ENCODE data around the gene FGGY. TPM values are rescaled to one million over a fixed set of nuclear protein-coding genes. Genes with fewer than 3 reads are reported as not detected.

FGGY gene
- total RNA-seq, 1 donor from 2014 or later = 72.2 TPM

DNA sequence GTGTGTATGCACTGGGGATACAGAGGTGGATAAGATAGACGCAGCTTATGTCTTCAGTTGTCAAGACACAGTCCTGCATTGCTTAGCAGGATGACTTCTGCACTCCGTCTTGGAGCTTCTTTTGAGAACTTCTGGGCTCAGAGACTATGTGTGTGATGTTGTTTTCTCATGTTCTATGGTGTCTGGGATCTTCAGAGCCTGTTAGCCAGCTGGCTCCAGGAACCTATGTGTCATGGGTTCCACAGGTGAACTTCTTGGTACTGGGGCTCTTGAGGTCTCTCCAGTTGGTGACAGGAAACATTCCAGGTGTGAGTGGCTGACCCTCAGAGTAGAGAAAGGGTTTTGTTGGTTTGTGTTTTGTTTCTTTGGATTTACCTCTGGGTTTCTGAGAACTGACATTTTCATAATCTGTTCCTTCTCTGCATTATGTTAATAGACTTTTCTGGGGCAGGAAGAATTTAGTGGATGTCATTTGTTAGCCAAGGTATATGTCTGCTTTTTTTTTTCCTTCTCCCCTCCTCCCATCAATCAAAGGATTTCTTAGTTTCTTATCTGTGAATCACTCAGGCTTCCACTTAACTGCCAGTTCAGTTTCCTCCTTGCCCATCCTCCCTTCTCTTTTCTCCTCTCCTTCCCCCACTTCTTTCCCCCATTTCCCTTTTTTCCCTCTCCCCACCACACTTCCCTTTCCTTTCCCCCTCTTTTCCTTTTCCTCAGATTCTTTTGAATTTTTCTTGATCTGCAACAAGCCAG is 18.1 kb downstream of the FGGY start:
- DNase-seq (ENCODE audit: low spot score) = no peak
- ATAC-seq = no peak

DNA sequence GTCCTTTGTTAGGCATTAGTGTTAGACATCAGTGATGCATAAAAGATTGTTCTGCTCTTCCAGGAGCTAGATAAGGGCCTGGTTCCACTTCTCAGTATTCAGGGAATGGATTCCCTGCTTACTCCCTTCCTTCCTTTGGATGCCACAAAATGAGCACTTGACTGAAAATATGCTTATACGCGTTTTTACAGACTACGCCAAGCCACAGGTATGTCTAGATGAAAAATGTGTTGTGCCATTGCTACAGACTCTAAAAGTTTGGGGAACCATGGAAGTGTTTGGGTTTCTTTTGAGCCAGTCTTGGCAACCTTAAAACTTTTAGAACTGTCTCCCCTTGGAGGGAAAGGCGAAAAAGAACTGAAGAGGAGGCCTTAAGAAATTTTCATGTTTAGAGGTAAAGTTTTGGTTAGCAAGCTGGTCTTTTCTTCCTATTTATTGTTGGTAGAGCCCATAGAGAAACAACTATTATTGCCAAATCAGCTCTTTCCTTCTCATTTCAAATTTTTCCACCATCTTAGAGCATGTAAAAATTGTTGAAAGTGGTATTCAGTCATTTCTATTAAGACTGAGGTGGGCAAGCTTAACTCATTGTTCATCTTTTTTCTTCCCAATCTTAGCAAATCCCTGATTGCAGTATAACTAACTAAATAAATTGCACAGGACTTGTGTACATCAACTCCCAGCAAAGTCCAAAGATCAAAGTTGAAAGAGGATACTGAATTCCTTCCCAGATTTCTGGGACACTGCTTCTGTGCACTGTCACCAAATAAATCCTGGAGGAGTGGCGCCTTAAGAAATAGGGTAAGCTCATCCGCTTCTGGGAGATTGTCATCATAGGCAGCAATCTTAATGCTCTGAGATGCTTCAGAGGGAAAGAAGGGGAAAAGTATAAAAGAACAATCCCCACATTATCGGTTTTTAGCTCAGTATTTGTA is 18.9 kb downstream of the FGGY start:
- peak; percentile 72 for ATAC-seq
- DNase-seq (ENCODE audit: low spot score) = no peak

GRCh38 chr1:59316497-59317128 is 19.7 kb downstream of the FGGY start:
- no peak for DNase-seq (ENCODE audit: low spot score)
- ATAC-seq = peak; percentile 39

GRCh38 chr1:59317343-59317742 is 20.4 kb downstream of the FGGY start:
- DNase-seq (ENCODE audit: low spot score) (peak; percentile 60), ATAC-seq (peak; percentile 73)

GRCh38 chr1:59317780-59318179 is 20.9 kb downstream of the FGGY start:
- no peak for ATAC-seq
- no peak for DNase-seq (ENCODE audit: low spot score)

GRCh38 chr1:59318271-59318860 is 21.5 kb downstream of the FGGY start:
- ATAC-seq (no peak), DNase-seq (ENCODE audit: low spot score) (no peak)

DNA sequence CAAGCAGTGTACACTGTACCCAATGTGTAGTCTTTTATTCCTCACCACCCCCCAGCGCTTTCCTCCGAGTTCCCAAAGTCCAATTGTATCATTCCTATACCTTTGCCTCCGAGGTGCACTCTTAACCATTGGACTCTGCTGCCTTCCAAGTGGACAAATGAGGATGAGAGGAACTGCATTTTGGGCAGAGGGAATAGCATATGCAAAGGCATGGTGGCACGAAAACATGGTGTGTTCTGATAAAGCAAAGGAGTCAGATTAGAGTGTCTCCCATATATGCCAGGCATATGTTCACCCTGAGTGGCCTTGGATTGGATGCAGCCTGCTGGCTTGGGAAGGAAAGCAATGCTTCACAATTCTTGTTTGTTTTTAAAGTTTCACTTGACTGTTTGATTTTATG is 25.5 kb downstream of the FGGY start:
- ATAC-seq (peak; percentile 39), DNase-seq (ENCODE audit: low spot score) (no peak)

- no peak for DNase-seq (ENCODE audit: low spot score)
- peak; percentile 88 for ATAC-seq
These were observed 25.9 kb downstream of the FGGY start for GRCh38 chr1:59322814-59323213.

- DNase-seq (ENCODE audit: low spot score) = no peak
- no peak for ATAC-seq
These were observed 27.0 kb downstream of the FGGY start for GRCh38 chr1:59323879-59324278.

DNA sequence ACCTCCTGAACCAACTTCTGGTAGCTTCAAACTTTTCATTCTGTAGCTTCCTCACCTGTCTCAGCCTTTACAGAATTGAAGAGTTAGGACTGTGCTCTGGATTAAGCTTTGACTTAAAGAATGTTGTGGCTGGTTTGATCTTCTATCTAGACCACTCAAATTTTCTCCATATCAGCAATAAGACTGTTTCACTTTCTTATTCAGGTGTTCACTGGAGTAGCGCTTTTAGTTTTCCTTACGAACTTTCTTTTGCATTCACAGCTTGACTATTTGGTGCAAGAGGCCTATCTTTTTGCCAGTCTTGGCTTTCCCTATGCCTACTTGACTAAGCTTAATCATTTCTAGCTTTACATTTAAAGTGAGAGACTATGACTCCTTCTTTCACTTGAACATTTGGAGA is 31.5 kb downstream of the FGGY start:
- DNase-seq (ENCODE audit: low spot score) (no peak), ATAC-seq (no peak)

DNA sequence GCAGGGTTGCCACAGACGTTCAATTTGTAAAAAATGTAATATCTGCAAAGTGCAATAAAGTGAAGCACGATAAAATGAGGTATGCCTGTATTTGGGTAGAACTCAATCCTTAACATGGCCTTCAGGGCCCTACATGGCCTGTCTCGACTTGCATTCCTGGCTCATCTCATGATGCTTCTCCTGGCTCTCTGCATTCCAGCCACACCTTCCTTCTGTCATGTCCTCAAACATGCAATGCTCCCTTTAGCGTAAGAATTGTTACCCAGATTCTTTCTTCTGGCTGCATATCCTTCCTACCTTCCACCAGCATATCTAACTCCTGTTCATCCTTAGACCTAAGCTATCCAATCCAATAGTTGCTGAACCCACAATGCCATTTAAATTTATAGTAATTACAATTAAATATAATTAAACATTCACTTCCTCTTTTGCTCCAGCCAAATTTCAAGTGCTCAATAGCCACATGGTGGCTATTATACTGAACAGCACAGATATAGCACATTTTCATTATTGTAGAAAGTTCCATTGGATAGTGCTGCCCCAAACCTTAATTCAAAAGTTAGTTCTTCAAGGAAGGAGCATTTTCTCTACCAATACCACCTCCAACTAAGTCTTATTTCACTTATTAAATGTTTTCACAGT is 32.6 kb downstream of the FGGY start:
- no peak for DNase-seq (ENCODE audit: low spot score)
- no peak for ATAC-seq

- no peak for DNase-seq (ENCODE audit: low spot score)
These were observed 35.1 kb downstream of the FGGY start for GRCh38 chr1:59331686-59332620.

GRCh38 chr1:59332983-59333382 is 36.1 kb downstream of the FGGY start:
- DNase-seq (ENCODE audit: low spot score) (no peak), ATAC-seq (no peak)

More at GRCh38 chr1:59331686-59332620, 35.1 kb downstream of the FGGY start:
- ATAC-seq = no peak

GRCh38 chr1:59333626-59334277 is 36.9 kb downstream of the FGGY start:
- DNase-seq (ENCODE audit: low spot score) = no peak
- ATAC-seq = peak; percentile 30

GRCh38 chr1:59340411-59341307 is 43.8 kb downstream of the FGGY start:
- ATAC-seq (no peak), DNase-seq (ENCODE audit: low spot score) (no peak)

DNA sequence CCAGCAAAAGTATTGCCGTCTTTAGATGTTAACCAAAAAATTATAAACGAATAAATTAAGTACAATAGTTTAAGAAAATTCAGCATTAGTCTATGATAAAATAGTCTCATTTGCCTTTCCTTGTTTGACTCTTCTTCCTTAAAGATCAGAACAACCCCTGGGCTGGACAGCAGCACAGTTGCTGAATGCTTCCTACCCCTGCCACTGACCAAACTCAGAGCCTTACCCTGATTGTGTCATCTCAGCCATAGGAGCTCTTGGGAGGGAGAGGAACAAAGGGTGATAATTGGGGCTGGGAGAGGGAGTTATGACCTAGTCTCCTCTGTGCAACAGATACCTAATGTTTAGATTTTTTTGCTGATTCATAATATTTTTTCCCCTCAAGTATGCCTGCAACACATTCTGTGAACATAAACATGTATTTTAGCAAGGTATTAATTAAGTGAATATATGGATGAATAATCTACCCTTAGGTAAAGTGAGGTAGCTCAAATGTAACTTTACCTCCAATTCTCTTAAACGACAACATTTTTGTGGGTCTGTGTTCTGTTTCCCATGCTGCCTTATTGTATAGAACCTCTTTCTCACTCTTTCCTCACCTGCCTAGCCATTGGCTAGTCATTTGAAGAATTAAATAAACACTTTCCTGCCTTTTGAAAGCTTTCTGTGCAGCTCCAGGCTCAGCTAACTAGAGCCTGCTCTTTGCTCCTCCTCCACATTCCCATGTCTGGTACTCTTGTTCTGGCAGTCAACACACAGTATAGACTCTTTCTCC is 46.1 kb downstream of the FGGY start:
- no peak for ATAC-seq
- DNase-seq (ENCODE audit: low spot score) = no peak

GRCh38 chr1:59343576-59343840 is 46.6 kb downstream of the FGGY start:
- no peak for DNase-seq (ENCODE audit: low spot score)
- no peak for ATAC-seq
